ENCODE results near the gene MTAP.

The MTAP gene

DNA sequence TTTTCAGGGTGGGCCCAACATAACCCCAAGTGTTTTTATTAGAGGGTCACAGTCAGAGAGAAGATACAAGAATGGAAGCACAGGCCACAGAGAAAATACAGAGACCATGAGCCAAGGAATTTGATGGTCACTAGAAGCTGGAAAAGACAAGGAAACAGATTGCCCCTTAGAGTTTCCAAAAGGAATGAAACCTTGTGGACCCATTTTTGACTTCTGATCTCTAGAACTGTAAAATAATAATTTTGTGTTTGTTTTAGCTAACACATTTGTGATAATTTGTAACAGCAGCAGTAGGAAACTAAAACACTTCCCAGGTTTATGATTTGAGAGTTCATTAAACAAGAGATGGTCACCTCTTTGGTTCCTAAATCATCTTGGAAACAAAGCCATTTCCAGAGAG, 169.9 kb downstream of the MTAP start:
- DNase-seq, result no peak

GRCh38 chr9:21974343-21974721, 171.9 kb downstream of the MTAP start:
- DNase-seq, result no peak

- DNase-seq, result peak; percentile 47
Observed at GRCh38 chr9:21974722-21975409, 172.4 kb downstream of the MTAP start.

DNA sequence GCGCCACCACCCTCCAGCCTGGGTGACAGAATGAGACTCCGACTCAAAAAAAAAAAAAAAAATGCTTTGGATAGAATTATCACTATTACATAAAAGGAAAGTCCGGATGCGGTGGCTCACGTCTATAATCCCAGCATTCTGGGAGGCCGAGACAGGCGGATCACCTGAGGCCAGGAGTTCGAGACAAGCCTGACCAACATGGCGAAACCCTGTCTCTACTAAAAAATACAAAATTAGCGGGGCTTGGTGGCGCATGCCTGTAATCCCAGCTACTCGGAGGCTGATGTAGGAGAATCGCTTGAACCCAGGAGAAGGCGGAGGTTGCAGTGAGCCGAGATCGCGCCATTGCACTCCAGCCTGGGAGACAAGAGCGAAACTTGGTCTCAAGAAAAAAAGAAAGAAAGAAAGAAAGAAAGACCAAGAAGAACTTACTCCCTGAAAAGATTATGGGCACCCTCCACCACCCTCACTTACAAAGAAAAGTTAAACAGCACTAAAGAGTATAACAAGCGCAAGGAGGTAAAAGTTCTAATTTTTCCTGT, 174.0 kb downstream of the MTAP start:
- DNase-seq, result no peak

- DNase-seq, result no peak
Observed at GRCh38 chr9:21982391-21982790, 180.0 kb downstream of the MTAP start.

GRCh38 chr9:21982861-21983560, 180.6 kb downstream of the MTAP start:
- DNase-seq, result no peak

DNA sequence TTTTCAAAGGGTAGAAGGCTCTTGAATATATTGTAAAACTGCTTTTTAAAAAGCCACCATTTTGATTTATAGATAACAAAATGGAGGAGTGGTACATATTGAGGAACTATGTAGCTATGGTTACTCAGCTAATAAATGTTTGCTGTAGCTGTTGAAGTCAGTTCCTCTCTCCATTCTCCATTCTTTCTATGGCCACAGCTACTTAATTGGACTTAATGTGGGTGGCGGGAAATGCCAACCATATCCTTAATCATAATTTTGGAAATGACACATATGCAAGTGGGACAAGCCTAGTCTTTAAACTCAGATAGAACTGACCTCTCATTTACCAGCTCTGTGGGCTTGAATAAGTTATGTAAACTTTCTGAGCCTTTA, 181.1 kb downstream of the MTAP start:
- DNase-seq, result no peak

DNA sequence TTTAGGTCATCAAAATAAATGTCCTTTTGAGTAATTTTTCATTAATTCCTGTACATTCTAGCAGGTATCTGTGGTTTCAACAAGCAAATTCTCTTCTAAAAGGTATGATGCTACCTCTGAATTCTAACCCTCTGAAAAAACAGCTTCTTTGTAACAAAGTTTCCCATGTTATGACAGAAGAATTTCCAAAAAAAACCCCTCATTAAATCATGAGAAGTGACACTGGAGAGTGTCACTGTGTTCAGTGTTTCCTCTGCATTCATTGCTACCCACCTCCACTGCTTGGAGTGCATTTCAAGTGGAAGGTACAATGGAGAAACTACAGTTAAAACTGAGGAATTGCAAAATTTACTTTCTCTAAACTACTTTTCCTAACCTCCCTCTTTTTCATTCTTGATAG, 181.7 kb downstream of the MTAP start:
- no peak for DNase-seq

DNA sequence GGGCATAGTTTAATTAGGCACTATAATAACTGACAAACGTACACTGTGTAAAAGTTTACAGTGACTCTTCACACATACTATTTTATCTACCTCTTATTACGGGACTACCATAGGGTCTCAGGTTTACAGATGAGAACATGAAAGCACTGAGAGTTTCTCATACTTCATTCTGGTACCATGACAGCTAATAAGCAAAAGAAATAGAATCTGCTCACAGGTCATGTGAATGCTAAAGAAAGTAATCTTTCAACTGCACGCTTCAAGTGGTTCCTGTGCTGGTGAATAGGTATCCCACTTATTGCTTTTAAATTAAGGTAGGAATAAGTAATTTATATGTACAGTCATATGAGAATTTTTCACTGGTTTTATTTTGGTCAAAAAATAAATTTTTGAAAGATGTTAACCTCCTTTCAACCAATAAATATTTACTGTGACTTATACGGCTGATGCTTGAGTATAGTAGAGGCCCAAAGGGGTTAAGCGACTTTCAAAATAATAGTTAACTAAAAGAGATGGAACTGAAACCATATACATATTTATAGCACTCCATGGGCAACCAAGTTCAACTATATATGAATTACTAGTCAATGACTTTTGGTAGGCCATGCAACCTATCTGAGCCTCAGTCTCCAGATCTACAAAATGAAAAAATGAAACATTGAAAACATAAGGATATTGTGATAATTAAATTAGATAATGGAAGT, 183.7 kb downstream of the MTAP start:
- no peak for DNase-seq

Measured in CD4-positive, alpha-beta T cell treated with Interleukin-10 for 1 hour (primary cell).